Pancreas (tissue), 10 donors: ENCODE measurements around the gene MYO10. TPM values are rescaled to one million over a fixed set of nuclear protein-coding genes. Genes with fewer than 3 reads are reported as not detected.

ENCODE experiments used
- ATAC-seq, 4 donors: fragments of 200-7000 bp; cut with Tn5 transposase; one replicate each; pipeline versions ENCODE4 v1.8.0 to v1.9.1; 2020; ENCODE audit warnings: mild to moderate bottlenecking in 4 of 4, moderate library complexity in 4 of 4
- DNase-seq, 6 donors: peaks; one replicate each; pipeline ENCODE4 v3.0.0-alpha.2; 2020
- FAIRE-seq: peaks from 2 replicates; lab custom pipeline; 2012; peaks lifted over from hg19 to GRCh38; lab: Jason Lieb, UNC
- H3K27ac ChIP-seq, 4 donors: fragments of 200-600 bp; sonication (generic); 1 replicate in 3 of 4; 2 replicates in 1 of 4; pipeline versions ENCODE4 v1.5.0 to v1.8.0; 2020
- H3K27me3 ChIP-seq, 4 donors: fragments of 200-600 bp; one replicate each; pipeline ENCODE4 v1.8.0; 2021
- H3K36me3 ChIP-seq, 3 donors: fragments of 200-600 bp; sonication (generic) in 1 of 3; one replicate each; pipeline versions ENCODE4 v1.5.0 to v1.8.0; 2020 to 2021
- H3K4me1 ChIP-seq, 3 donors: fragments of 200-600 bp; one replicate each; pipeline ENCODE4 v1.8.0; 2021
- H3K4me3 ChIP-seq, 4 donors: fragments of 200-600 bp; sonication (generic) in 2 of 4; one replicate each; pipeline versions ENCODE4 v1.5.0 to v1.8.0; 2020 to 2021
- H3K9me3 ChIP-seq, 4 donors: fragments of 200-600 bp; one replicate each; pipeline ENCODE4 v1.8.0; 2021
- CTCF ChIP-seq, 4 donors: fragments of 200-600 bp; sonication (generic) in 3 of 4; IDR thresholded peaks; one replicate each; pipeline versions ENCODE4 v1.5.0 to v1.8.0; 2021; ENCODE audit warnings: antibody characterized with exemption in 4 of 4
- WGBS, 2 donors: extraction: QIAGEN DNeasy Blood & Tissue Kit; methylation state at CpG; one replicate each; pipeline ENCODE4 v1.1.7; 2013; 5-methylcytosine and 5-hydroxymethylcytosine counted together
- intact Hi-C, 3 donors: fragments of 100-400 bp; cut with DNase I; formaldehyde crosslinking; loops; one replicate each; pipeline versions ENCODE4 v1.11.1 to v1.14.2; 2022
- polyA plus RNA-seq, 2 donors: library from polyadenylated mRNA; stranded (reverse); fragments of 200-250 nt; gene quantifications; one replicate each; pipeline ENCODE4 v1.2.3, GENCODE V29; 2013
- total RNA-seq, 6 donors: library from RNA; stranded (reverse); fragmentation: NEBNext Ultra II Directional in 4 of 6; extraction: Animal tissue kit (Norgen Biotek cat#: 25700) in 4 of 6; gene quantifications; one replicate each; pipeline versions ENCODE4 v1.2.1 to v1.2.4, GENCODE V29; 2021 to 2023
- donor health status: healthy with polysubstance abuse.
- donor health status: DM: no; HTN: no; CAD: no; lungs with moderate emphysema.
- donor health status: DM: no; HTN: no; CAD: no.
- donor health status: control.
- donor health status: control.
- donor health status: Bipolar disorder and iron deficiency.
- donor health status: DM: yes; HTN: yes; CAD: no.
- donor health status: DM: no; HTN: no; CAD: no.
- donor health status: DM: no; HTN: no; CAD: no.
- donor health status: DM: yes; HTN: yes; CAD: no.

Gene MYO10
- total and polyA plus RNA-seq, 8 donors = 11.5 to 47.3 (median 34.8) TPM

GRCh38 chr5:16668194-16668593 is 267.9 kb downstream of the MYO10 start:
- no peak for ATAC-seq
- FAIRE-seq = no peak
- WGBS, 2 donors = 95 to 97% methylated on average over 11 of the region's 11 CpGs
- Histone ChIP-seq H3K4me3 (no peak overlapping the region), H3K4me1 (peaks cover 0 to 37% (median 9%) of the 10 kb centered on the region in 3 donors), H3K36me3 (peaks cover 0 to 28% (median 15%) of the 10 kb centered on the region in 3 donors), H3K9me3 (no peaks in the 10 kb centered on the region), H3K27me3 (no peaks in the 10 kb centered on the region), H3K27ac (no peak overlapping the region)
- TF ChIP-seq CTCF (IDR thresholded peaks at IDR 0.05) = no peak
- no peak for DNase-seq
- intact Hi-C loops = loop anchor here in 1 of 3 donors (5.0 kb wide), 1 partner anchor 191 kb away; no protein-coding TSS in a partner anchor

- FAIRE-seq (no peak), ATAC-seq (peak; percentile 73 to 79 (median 77)), DNase-seq (peak in 4 of 6 donors; percentile 44 to 70 (median 59))
- H3K9me3 ChIP-seq = no peaks in the 10 kb centered on the region
- 25 to 26% methylated on average over 11 of the region's 11 CpGs for WGBS, 2 donors
- H3K27ac ChIP-seq = peak overlapping the region; percentile 12 to 86 (median 46)
- peak in 3 of 4 donors; percentile 13 to 49 (median 41) for TF ChIP-seq CTCF (IDR thresholded peaks at IDR 0.05)
- peaks cover 0 to 16% (median 7%) of the 10 kb centered on the region in 3 donors for H3K36me3 ChIP-seq
- intact Hi-C loops = loop anchor here in 1 of 3 donors (5.0 kb wide), 1 partner anchor 190 kb away; no protein-coding TSS in a partner anchor
- peaks cover 0 to 37% (median 9%) of the 10 kb centered on the region in 3 donors for H3K4me1 ChIP-seq
- H3K4me3 ChIP-seq = peak overlapping the region in 2 of 4 donors; percentile 12 to 14
- H3K27me3 ChIP-seq = no peaks in the 10 kb centered on the region
Measured at GRCh38 chr5:16666883-16667398, 269.1 kb downstream of the MYO10 start.

GRCh38 chr5:16666130-16666882 is 269.8 kb downstream of the MYO10 start:
- peak overlapping the region in 2 of 4 donors; percentile 12 to 14 for H3K4me3 ChIP-seq
- 49 to 52% methylated on average over 19 of the region's 19 CpGs for WGBS, 2 donors
- intact Hi-C loops = loop anchor here in 1 of 3 donors (5.0 kb wide), 1 partner anchor 189 kb away; no protein-coding TSS in a partner anchor
- H3K27ac ChIP-seq = peak overlapping the region; percentile 12 to 86 (median 46)
- TF ChIP-seq CTCF (IDR thresholded peaks at IDR 0.05) = no peak
- H3K36me3 ChIP-seq = peaks cover 0 to 13% (median 7%) of the 10 kb centered on the region in 3 donors
- DNase-seq (peak; percentile 35 to 80 (median 62)), FAIRE-seq (no peak), ATAC-seq (peak; percentile 69 to 89 (median 80))
- no peaks in the 10 kb centered on the region for H3K9me3 ChIP-seq
- H3K27me3 ChIP-seq = no peaks in the 10 kb centered on the region
- peaks cover 0 to 35% (median 9%) of the 10 kb centered on the region in 3 donors for H3K4me1 ChIP-seq

DNA sequence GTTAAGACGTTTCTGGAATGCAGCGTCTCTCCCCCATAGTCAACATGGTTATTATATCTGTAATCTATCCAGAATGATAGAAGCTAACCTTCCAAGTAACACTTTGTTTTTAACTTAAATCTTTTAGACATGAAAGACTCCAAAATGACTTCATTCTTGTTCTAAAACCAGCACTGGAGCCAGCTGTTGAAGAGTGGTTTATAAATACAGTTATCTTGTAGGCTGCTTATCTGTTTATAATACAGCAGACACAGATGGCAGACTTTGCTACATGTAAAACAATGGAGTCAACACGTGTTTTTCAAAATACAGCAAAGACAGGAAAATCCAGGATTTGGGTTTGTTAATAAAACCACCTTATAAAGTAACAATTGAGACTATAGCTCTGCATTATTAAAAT is 270.5 kb downstream of the MYO10 start:
- Histone ChIP-seq H3K4me1 (peaks cover 0 to 31% (median 9%) of the 10 kb centered on the region in 3 donors), H3K36me3 (peaks cover 0 to 13% (median 7%) of the 10 kb centered on the region in 3 donors), H3K4me3 (no peak overlapping the region), H3K27ac (peak overlapping the region in 2 of 4 donors; percentile 64 to 86), H3K9me3 (no peaks in the 10 kb centered on the region), H3K27me3 (no peaks in the 10 kb centered on the region)
- intact Hi-C loops = loop anchor here in 1 of 3 donors (5.0 kb wide), 1 partner anchor 188 kb away; no protein-coding TSS in a partner anchor
- no peak for FAIRE-seq
- peak in 1 of 4 donors; percentile 28 for ATAC-seq
- 30 to 33% methylated on average over 3 of the region's 3 CpGs for WGBS, 2 donors
- DNase-seq = no peak
- no peak for TF ChIP-seq CTCF (IDR thresholded peaks at IDR 0.05)
